ENCODE results near the gene CACNG5.

The CACNG5 gene

DNA sequence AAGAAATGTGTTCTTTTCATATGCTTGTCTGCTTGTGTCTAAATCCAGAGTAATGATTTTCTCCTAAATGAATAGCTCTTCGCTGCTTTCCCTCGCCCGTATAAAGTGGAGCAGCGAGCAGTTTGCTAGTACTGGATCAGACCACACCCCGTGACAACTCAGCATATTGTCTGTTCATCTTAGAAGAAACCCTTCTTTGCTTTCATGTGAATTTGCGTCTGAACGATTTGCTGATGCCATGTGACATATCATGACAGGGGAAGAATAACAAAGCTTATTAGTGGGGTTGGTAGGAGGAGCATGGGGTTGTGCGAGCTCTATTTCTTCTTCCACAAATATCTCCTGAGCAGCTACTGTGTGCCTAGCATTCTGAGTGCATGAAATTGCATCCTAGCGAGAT is 85.5 kb downstream of the CACNG5 start:
- no peak overlapping the region for H3K9ac ChIP-seq (ENCODE audit: low read length)
- H3K4me3 ChIP-seq (ENCODE audit: low read length) = no peak overlapping the region
- H3K9me3 ChIP-seq (ENCODE audit: control insufficient read depth, low read length) = no peaks in the 10 kb centered on the region
- H3K4me1 ChIP-seq (ENCODE audit: control insufficient read depth, insufficient read depth, low read length) = no peaks in the 10 kb centered on the region
- no peaks in the 10 kb centered on the region for H3K27me3 ChIP-seq (ENCODE audit: control insufficient read depth, insufficient read depth, low read length)
- H3K36me3 ChIP-seq (ENCODE audit: control insufficient read depth, insufficient read depth, low read length) = no peaks in the 10 kb centered on the region

DNA sequence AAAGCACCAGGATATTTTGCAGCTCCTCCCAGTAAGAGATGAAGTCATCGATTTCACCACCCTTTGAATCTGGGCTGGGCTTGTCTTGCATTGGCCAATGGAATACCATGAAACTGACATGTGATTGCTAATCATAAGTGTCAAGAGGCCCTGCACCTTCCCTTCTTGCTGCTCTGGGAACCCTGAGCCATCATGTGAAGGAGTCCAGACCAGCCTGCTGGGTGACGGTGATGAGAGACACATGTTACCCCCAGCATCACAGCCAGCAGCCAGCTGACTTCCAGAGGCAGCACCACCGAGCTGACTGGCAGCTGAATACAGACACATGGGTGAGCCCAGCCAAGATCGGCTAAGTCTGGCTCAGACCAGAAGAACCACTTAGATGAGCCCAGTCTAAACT is 86.0 kb downstream of the CACNG5 start:
- no peak overlapping the region for H3K9ac ChIP-seq (ENCODE audit: low read length)
- no peaks in the 10 kb centered on the region for H3K36me3 ChIP-seq (ENCODE audit: control insufficient read depth, insufficient read depth, low read length)
- H3K4me1 ChIP-seq (ENCODE audit: control insufficient read depth, insufficient read depth, low read length) = no peaks in the 10 kb centered on the region
- H3K4me3 ChIP-seq (ENCODE audit: low read length) = no peak overlapping the region
- H3K27me3 ChIP-seq (ENCODE audit: control insufficient read depth, insufficient read depth, low read length) = no peaks in the 10 kb centered on the region
- no peaks in the 10 kb centered on the region for H3K9me3 ChIP-seq (ENCODE audit: control insufficient read depth, low read length)

GRCh38 chr17:66923886-66924285 is 89.0 kb downstream of the CACNG5 start:
- Histone ChIP-seq H3K4me3 (ENCODE audit: low read length) (no peak overlapping the region), H3K9me3 (ENCODE audit: control insufficient read depth, low read length) (no peaks in the 10 kb centered on the region), H3K4me1 (ENCODE audit: control insufficient read depth, insufficient read depth, low read length) (no peaks in the 10 kb centered on the region), H3K9ac (ENCODE audit: low read length) (no peak overlapping the region), H3K36me3 (ENCODE audit: control insufficient read depth, insufficient read depth, low read length) (no peaks in the 10 kb centered on the region), H3K27me3 (ENCODE audit: control insufficient read depth, insufficient read depth, low read length) (no peaks in the 10 kb centered on the region)

DNA sequence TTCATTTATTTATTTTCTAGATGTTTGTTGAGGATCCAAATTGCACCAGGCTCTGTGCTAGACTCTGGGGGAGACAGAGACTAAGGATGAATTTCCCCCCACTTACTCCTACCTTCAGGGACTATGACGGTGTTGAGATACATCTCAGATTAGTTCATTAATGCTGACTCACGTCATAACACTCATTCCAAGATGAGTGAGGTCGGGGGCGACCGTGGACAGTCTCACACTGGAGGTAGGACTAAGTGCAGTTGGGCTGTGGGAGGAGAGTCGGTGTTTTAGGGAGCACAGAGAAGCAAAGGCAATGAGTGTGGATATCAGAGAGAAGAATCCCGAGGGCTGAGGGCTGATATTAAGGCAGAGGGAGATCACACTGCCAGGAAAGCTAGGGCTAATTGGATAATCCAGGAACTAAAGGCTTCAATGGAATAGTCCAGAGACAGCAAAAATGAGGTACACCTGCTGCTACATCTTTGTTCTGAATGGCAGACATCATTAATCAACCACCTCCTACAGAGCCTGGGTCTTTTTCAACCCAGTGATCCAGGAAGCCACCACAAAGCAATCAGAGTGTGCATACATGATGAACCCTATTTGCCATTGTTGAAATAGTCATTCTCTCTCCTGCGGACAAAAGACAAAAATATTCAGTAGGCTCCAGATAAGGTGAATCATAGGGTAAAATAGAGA is 91.0 kb downstream of the CACNG5 start:
- no peaks in the 10 kb centered on the region for H3K4me1 ChIP-seq (ENCODE audit: control insufficient read depth, insufficient read depth, low read length)
- no peaks in the 10 kb centered on the region for H3K9me3 ChIP-seq (ENCODE audit: control insufficient read depth, low read length)
- no peaks in the 10 kb centered on the region for H3K36me3 ChIP-seq (ENCODE audit: control insufficient read depth, insufficient read depth, low read length)

DNA sequence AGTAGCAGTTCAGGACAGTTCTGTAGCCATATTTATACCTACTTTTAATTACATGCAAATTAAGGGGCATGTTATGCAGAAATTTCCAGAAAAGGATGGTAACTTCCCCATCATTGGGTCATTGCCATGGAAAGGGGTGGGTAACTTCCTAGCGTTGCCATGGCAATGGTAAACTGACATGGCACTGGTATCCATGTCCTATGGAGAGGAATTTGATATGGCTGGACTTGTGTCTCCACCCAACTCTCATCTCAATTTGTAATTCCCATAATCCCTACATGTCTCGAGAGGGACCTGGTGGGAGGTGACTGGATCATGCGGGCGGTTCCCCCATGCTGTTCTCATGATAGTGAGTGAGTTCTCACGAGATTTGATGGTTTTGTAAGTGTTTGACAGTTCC is 94.0 kb downstream of the CACNG5 start:
- H3K27me3 ChIP-seq (ENCODE audit: control insufficient read depth, insufficient read depth, low read length) = no peaks in the 10 kb centered on the region
- no peaks in the 10 kb centered on the region for H3K9me3 ChIP-seq (ENCODE audit: control insufficient read depth, low read length)
- H3K9ac ChIP-seq (ENCODE audit: low read length) = no peak overlapping the region
- no peaks in the 10 kb centered on the region for H3K36me3 ChIP-seq (ENCODE audit: control insufficient read depth, insufficient read depth, low read length)
- H3K4me3 ChIP-seq (ENCODE audit: low read length) = no peak overlapping the region
- H3K4me1 ChIP-seq (ENCODE audit: control insufficient read depth, insufficient read depth, low read length) = no peaks in the 10 kb centered on the region

More for the DNA sequence above, 91.0 kb downstream of the CACNG5 start:
- Histone ChIP-seq H3K9ac (ENCODE audit: low read length) (no peak overlapping the region), H3K4me3 (ENCODE audit: low read length) (no peak overlapping the region), H3K27me3 (ENCODE audit: control insufficient read depth, insufficient read depth, low read length) (no peaks in the 10 kb centered on the region)

- Histone ChIP-seq H3K36me3 (ENCODE audit: control insufficient read depth, insufficient read depth, low read length) (no peaks in the 10 kb centered on the region), H3K4me3 (ENCODE audit: low read length) (no peak overlapping the region), H3K4me1 (ENCODE audit: control insufficient read depth, insufficient read depth, low read length) (no peaks in the 10 kb centered on the region), H3K9me3 (ENCODE audit: control insufficient read depth, low read length) (no peaks in the 10 kb centered on the region), H3K27me3 (ENCODE audit: control insufficient read depth, insufficient read depth, low read length) (no peaks in the 10 kb centered on the region), H3K9ac (ENCODE audit: low read length) (no peak overlapping the region)
Measured at GRCh38 chr17:66929591-66929990, 94.7 kb downstream of the CACNG5 start.

DNA sequence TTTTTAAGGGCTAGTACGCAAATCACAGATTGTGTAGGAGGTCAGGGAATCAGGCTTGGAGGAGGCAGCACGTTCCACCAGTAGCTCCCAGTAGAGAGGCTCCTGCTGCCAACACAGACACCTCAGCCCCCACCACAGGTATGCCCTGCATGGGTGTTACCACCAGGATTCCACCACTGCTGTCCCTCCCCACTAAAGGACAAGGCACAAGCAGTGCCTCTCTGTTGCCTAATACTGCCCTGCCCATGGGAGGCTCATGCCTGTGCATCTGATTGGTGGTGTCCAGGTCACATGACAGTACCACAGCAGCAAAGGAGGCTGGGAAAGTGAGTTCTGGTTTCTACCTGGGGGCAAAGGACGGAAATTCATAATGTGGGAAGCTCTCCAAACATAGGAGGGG is 96.0 kb downstream of the CACNG5 start:
- Histone ChIP-seq H3K4me1 (ENCODE audit: control insufficient read depth, insufficient read depth, low read length) (no peaks in the 10 kb centered on the region), H3K9me3 (ENCODE audit: control insufficient read depth, low read length) (no peaks in the 10 kb centered on the region), H3K27me3 (ENCODE audit: control insufficient read depth, insufficient read depth, low read length) (no peaks in the 10 kb centered on the region), H3K4me3 (ENCODE audit: low read length) (no peak overlapping the region), H3K36me3 (ENCODE audit: control insufficient read depth, insufficient read depth, low read length) (no peaks in the 10 kb centered on the region), H3K9ac (ENCODE audit: low read length) (no peak overlapping the region)

DNA sequence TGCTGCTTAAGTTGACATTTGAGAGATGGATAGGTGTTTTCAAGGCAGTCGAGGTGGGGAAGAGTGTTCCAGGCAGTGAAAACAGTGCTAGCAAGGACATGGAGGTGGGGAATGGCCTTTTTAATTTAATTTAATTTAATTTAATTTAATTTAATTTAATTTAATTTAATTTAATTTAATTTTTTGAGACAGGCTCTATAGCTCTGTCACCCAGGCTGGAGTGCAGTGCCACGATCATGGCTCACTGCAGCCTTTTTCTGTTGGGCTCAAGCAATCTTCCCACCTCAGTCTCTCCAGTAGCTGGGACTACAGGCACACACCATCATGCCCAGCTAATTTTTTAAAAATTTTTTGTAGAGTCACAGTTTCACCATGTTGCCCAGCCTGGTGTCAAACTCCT is 97.4 kb downstream of the CACNG5 start:
- Histone ChIP-seq H3K9me3 (ENCODE audit: control insufficient read depth, low read length) (no peaks in the 10 kb centered on the region), H3K9ac (ENCODE audit: low read length) (no peak overlapping the region), H3K4me1 (ENCODE audit: control insufficient read depth, insufficient read depth, low read length) (no peaks in the 10 kb centered on the region), H3K4me3 (ENCODE audit: low read length) (no peak overlapping the region), H3K27me3 (ENCODE audit: control insufficient read depth, insufficient read depth, low read length) (no peaks in the 10 kb centered on the region), H3K36me3 (ENCODE audit: control insufficient read depth, insufficient read depth, low read length) (no peaks in the 10 kb centered on the region)

DNA sequence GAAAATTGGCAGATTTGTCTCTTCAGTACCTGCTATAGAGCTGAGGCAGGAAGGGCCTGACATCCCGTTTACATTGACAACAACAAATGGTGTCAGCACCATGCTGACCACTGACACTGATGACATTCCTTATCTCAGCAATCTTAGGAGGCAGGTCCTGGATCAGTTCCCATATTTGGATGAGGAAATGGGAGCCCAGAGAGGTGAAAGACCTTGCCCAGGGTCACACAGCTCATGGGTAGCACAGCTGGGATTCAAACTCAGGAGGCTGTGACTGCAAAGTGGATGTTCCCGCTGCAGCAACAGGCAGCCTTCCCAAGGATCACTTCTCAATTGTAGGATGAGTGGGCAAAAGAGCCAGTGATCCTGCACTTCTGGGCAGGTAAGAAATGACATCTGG is 99.1 kb downstream of the CACNG5 start:
- Histone ChIP-seq H3K9me3 (ENCODE audit: control insufficient read depth, low read length) (no peaks in the 10 kb centered on the region), H3K27me3 (ENCODE audit: control insufficient read depth, insufficient read depth, low read length) (no peaks in the 10 kb centered on the region), H3K4me3 (ENCODE audit: low read length) (no peak overlapping the region), H3K9ac (ENCODE audit: low read length) (no peak overlapping the region), H3K4me1 (ENCODE audit: control insufficient read depth, insufficient read depth, low read length) (no peaks in the 10 kb centered on the region), H3K36me3 (ENCODE audit: control insufficient read depth, insufficient read depth, low read length) (no peaks in the 10 kb centered on the region)
